ENCODE measurements around the gene TAS2R41. TPM values are rescaled to one million over a fixed set of nuclear protein-coding genes. Genes with fewer than 3 reads are reported as not detected.

The TAS2R41 gene
- total and polyA plus RNA-seq, 5 donors from 2014 or later = 0.59 TPM; not detected in 4

Other genes with a start within 250 kb of the TAS2R41 start
- 475 TPM for gene GSTK1, start 214.4 kb upstream of the TAS2R41 start, total RNA-seq
- gene GSTK1, start 214.4 kb upstream of the TAS2R41 start, polyA plus RNA-seq = 100 to 1,000 TPM; 589 to 845 (median 707) TPM
- 0.91 TPM for gene TMEM139, start 192.9 kb upstream of the TAS2R41 start, total RNA-seq
- 1 to 10 TPM in 2 of 4 donors, under 1 TPM in 2; 0.75 to 1.3 (median 1.0) TPM for gene TMEM139, start 192.9 kb upstream of the TAS2R41 start, polyA plus RNA-seq
- gene CASP2, start 189.5 kb upstream of the TAS2R41 start, total RNA-seq = 61.4 TPM
- gene CASP2, start 189.5 kb upstream of the TAS2R41 start, polyA plus RNA-seq = 10 to 100 TPM; 20.5 to 27.1 (median 24.1) TPM
- not detected for gene CLCN1, start 161.8 kb upstream of the TAS2R41 start, total RNA-seq
- under 1 TPM in 1 of 4 donors, not detected in 3; 0.05 TPM for gene CLCN1, start 161.8 kb upstream of the TAS2R41 start, polyA plus RNA-seq
- 0.27 TPM for gene FAM131B, start 115.2 kb upstream of the TAS2R41 start, total RNA-seq
- under 1 TPM in 3 of 4 donors, not detected in 1; 0.14 to 0.36 (median 0.35) TPM for gene FAM131B, start 115.2 kb upstream of the TAS2R41 start, polyA plus RNA-seq
- gene ZYX, start 96.5 kb upstream of the TAS2R41 start, total RNA-seq = 174 TPM
- gene ZYX, start 96.5 kb upstream of the TAS2R41 start, polyA plus RNA-seq = 100 to 1,000 TPM in 1 of 4 donors, 10 to 100 TPM in 3; 81.1 to 105 (median 89.5) TPM
- gene EPHA1, start 69.0 kb upstream of the TAS2R41 start, total RNA-seq = 5.0 TPM
- 10 to 100 TPM in 1 of 4 donors, 1 to 10 TPM in 3; 1.4 to 10.3 (median 4.8) TPM for gene EPHA1, start 69.0 kb upstream of the TAS2R41 start, polyA plus RNA-seq
- gene TAS2R60, start 34.4 kb upstream of the TAS2R41 start, total RNA-seq = 0.42 TPM
- gene TAS2R60, start 34.4 kb upstream of the TAS2R41 start, polyA plus RNA-seq = under 1 TPM in 2 of 4 donors, not detected in 2; 0.19 to 0.20 TPM
- 1.2 TPM for gene CTAGE15, start 93.9 kb downstream of the TAS2R41 start, total RNA-seq
- gene CTAGE15, start 93.9 kb downstream of the TAS2R41 start, polyA plus RNA-seq = under 1 TPM in 2 of 4 donors, not detected in 2; 0.14 to 0.18 TPM
- gene TCAF2, start 143.1 kb downstream of the TAS2R41 start, total RNA-seq = 41.3 TPM
- 10 to 100 TPM; 12.7 to 13.9 (median 12.9) TPM for gene TCAF2, start 143.1 kb downstream of the TAS2R41 start, polyA plus RNA-seq